ENCODE results near the gene IMPACT. TPM values are rescaled to one million over a fixed set of nuclear protein-coding genes. Genes with fewer than 3 reads are reported as not detected.

Gene IMPACT
- polyA plus RNA-seq, 1 donor = 74.0 TPM

DNA sequence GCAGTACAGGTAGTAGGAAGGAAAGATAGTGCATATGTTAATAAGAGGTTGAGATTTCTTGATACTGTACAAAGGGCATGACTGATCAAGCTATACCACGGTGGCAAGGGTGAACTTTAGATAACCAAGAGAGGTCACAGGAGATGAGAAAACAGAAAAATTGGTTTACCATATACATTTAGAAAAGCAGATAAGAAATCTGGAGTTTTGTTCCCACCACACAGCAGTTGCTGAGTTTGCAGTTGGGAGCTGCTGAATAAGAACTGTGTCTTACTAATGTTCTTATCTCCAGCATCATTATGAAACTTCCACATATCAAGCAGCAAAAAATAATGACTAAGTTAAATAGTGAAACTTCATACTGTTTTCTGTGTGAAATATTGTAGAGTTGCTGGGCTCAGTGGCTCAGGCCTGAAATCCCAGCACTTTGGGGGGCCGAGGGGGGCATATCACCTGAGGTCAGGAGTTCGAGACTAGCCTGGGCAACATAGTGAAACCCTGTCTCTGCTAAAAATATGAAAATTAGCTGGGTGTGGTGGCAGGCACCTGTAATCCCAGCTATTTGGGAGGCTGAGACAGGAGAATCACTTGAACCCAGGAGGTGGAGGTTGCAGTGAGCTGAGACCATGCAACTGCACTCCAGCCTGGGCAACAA is 12.0 kb upstream of the IMPACT start:
- no peak for DNase-seq

GRCh38 chr18:24417480-24417879 is 9.0 kb upstream of the IMPACT start:
- no peak for DNase-seq

- DNase-seq = no peak
Observed at GRCh38 chr18:24420551-24420950, 5.9 kb upstream of the IMPACT start.

GRCh38 chr18:24421831-24422230 is 4.6 kb upstream of the IMPACT start:
- no peak for DNase-seq

DNA sequence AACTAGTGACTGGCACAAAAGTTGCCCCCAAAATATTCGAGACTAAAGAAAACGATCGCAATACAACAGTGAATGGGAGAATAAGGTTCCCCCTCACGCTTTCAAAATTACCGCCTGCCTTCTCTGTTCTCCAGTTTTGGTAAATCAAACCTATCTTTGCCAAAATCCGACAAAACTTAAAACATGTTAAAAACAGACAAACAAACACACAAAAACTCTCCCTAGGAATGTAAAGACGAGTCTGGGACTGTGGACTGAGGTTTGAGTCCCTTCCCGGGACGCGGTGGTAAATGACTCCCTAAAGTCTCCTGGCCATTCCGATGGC is 435 bp upstream of the IMPACT start:
- DNase-seq = no peak

- DNase-seq = no peak
Observed at GRCh38 chr18:24427484-24427883, 1.0 kb downstream of the IMPACT start.

GRCh38 chr18:24428709-24429108 is 2.2 kb downstream of the IMPACT start:
- DNase-seq = no peak

GRCh38 chr18:24429188-24429587 is 2.7 kb downstream of the IMPACT start:
- no peak for DNase-seq

- no peak for DNase-seq
Observed at GRCh38 chr18:24432618-24433017, 6.1 kb downstream of the IMPACT start.

- no peak for DNase-seq
Observed at GRCh38 chr18:24436939-24437338, 10.5 kb downstream of the IMPACT start.

GRCh38 chr18:24443870-24444269 is 17.4 kb downstream of the IMPACT start:
- DNase-seq = no peak

DNA sequence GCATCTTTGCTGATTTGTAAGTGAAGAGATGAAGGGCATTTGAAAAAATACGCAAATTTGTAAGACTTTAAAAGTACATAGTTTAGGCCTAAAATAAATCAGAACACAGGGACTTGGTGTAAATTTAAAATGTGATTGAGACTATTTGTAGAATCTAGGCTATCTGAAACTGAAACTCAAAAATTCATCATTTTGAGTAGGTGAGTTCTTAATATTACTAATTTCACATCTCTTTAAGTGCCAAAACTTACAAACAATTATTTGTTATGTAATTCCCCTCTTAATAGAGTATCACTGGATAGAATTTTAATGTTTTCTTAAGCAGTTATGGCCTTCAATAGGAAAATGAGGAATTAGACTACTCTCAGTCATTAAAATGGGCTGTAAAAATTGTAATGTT is 20.0 kb downstream of the IMPACT start:
- no peak for DNase-seq

DNA sequence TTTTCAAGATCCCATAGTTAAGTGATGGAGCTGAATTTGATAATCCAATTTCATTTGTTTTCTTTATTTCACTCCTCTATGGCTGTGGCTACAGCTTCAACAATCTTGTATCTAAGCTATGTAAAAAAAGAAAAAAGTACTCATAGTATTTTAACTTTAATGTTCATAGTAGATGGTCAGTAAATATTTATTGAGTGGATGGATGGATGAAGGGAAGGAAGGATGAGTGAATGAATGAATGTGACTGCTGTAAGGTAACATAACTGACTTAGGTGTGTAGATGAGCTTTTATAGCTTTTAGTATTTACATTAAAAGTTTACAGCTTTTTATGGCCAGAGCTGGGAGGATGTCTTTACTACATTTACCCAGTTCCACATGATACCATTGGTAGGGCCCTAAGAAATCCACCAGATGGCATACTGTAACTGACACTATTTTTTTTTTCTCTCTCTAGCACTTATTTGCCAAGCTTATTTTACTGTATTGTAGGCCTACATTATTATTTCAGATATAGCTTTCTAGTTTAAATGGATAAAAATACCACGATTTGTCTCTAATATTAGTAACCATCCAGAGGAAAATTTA is 20.6 kb downstream of the IMPACT start:
- no peak for DNase-seq

DNA sequence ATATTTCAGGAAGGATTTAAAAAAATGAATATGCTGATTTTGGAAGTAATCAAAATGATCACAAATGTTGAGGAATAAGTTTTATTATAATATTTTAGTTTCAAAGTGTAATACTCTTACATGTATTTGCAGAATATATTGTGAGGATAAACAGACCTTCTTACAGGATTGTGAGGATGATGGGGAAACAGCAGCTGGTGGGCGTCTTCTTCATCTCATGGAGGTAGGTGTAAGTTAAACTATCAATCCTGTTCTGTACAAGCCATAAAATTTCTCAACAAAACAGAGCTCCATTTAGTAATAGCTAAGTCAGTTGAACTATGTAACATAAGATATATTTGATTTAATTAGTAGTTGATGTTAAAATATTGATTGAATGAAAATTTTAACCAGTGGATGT is 21.5 kb downstream of the IMPACT start:
- no peak for DNase-seq

DNA sequence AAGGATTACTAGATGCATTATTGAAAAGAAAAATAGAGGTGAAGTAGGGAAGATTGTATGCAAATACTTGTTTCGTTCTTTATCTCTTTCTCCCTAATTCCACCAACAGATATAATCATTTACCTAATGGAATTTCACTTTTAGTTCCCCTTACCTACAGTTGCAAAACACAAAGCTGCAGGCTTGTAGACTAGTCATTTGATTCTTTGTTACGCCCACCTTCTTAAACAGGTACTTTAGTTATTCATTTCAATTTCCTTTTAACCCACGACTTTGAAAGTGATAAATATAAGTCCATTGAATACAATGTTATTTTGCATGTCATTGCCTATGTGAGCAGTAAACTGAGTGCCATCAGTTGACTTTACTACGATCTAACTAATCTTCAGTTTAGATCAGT is 30.1 kb downstream of the IMPACT start:
- DNase-seq = no peak

DNA sequence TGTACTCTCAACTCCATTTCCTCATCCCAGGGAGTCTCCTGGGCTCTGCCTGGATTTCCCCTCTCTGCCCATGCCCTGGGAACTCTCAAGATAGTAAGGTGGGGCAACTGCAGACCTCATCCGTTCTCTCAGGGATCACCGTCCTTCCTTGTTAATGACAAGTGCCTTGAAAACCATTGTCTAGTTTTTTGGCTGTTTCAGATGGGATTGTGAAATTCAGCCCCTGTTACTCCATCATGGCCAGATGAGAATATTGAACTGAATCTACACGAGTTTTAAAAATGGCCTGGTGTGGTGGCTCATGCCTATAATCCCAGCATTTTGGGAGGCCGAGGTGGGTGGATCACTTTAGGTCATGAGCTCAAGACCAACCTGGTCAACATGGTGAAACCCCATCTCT is 33.3 kb downstream of the IMPACT start:
- no peak for DNase-seq

DNA sequence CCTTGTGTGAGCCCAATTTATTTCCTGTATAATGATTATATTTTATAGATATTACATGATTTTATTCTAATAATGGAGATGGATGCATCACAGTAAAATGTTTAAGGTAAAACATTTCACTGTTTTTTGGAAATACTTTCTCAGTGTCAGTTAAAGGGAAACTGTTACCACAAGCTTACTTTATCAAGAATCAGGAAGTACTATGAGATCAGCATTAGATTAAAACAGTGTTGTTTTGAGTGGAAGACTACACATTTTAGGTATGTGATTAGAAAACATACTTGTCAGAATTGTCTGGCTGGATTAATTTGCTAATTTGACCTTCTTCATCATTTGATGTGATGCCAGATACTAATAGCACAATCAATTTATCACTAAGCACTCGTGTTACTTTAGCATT is 33.9 kb downstream of the IMPACT start, which contains the start of gene HRH4:
Gene HRH4 (plus strand): TSS at position 250 of the 400 bp plus-strand sequence. CDS start 92 bp downstream, at position 342.
- DNase-seq = no peak

DNA sequence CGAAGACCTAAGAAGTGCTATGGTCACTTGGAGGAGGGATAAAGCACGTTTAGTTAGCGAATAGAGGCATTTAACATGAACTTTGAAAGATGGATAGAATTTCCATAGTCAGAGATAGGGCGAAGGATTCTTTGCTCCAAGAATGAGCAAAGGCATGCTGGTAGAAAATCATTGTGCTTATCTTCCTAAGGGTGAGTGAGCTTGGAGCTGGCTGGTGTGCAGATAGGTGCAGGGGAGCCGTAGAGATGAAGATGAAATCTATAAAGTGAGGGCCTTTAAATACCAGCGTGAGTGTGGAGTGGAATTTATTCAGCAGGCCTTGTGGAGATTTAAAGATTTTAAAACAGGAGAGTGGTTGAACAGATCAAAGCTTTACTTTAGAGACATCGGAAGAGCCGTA is 35.5 kb downstream of the IMPACT start:
- no peak for DNase-seq

- DNase-seq = no peak
Observed at GRCh38 chr18:24462838-24463775, 36.6 kb downstream of the IMPACT start.

DNA sequence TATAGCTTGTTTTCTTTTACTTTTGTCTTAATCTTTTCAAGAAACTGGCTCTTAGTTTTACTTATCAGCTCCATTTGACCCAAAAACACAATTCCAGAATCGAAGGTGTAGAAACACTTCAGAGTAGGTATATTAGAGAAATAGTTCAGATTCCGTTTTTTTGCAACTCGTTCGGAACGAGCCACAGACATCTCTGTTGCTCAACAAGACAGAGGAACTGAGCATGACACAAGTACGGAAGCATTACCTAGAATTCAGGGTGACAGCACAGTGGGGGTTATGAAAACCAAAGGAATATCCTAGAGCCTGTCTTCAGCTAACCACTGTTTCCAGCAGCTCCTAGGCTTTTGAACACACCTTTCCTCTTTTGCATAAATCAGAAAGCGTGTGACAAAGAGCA is 39.0 kb downstream of the IMPACT start:
- no peak for DNase-seq

DNA sequence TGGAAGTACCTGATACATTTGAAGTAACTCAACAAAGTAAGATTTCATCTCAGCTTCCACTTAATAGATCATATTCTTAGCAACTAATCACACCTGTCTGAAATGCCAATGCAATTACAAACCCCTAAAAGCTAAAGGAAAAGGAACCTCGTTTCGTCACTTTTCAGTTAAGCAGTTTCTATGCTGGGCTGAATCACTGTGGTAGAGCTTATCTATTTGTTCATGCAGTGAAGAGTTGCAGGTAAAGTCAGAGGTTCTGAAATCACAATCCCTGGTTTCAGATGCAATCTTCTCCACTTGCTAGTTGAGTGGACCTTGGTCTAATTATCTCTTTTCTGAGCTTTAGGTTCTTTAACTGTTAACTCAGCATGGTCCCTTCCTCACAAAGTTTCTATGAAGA is 40.3 kb downstream of the IMPACT start:
- DNase-seq = no peak

DNA sequence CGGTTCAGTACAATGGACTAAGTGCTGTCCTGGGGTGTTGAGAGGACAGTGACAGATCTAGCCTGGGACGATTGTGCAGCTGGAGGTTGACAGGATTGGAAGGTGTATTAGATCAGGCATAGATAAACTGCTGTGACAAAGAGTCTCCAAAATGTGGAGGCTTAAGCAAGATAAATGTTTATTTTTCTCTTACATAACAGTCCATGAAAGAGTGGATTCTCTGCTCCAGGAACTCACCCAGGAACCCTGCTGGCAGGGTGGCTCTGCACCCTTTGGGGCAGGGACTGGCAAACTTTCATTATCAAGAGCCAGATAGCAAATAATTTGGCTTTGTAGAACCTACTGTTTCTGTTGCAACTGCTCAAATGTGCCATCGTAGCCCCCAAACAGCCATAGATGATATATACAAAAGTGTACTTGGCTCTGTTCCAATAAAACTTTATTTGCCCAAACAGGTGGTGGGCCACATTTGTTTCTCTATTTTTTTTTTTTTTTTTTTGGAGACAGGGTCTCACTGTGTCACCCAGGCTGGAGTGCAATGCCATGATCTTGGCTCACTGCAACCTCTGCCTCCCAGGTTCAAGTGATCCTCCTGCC is 43.6 kb downstream of the IMPACT start:
- DNase-seq = no peak

DNA sequence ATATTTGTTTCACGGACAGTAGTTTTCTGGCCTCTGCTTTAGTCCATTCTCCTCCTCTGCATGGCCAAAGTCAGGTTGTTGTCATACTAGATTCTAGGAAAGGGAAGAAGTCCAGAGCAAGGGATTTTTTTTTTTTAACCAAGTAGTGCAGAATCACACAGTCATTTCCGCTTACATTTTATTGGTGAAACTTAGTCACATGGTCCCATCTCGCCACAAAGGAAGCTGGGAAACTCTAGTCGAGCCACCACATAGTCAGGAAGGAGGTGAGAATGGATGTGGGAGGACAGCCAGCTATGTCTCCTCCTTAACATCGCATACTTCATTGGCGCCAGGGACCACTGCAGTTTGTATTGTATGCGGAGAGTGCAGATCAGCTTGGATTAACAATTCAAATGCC is 44.3 kb downstream of the IMPACT start:
- DNase-seq = no peak

Measured in left kidney (tissue), 2 donors.